WERI-Rb-1 (cell line): ENCODE results near the gene OTOG.

Source experiments
- DNase-seq: peaks from one replicate; pipeline ENCODE4 v3.0.0-alpha.2; 2020
- H3K27ac ChIP-seq: fragments of 250-450 bp; sonication (Bioruptor Pico); 2 replicates; pipeline ENCODE4 v1.5.1; 2020; ENCODE audit warnings: mild to moderate bottlenecking, moderate library complexity
- H3K27me3 ChIP-seq: fragments of 250-450 bp; sonication (Bioruptor Pico); 2 replicates; pipeline ENCODE4 v1.5.1; 2021; ENCODE audit warnings: mild to moderate bottlenecking, low read depth, moderate library complexity; ENCODE audit not compliant: insufficient read depth, severe bottlenecking
- H3K36me3 ChIP-seq: fragments of 250-450 bp; sonication (Bioruptor Pico); 2 replicates; pipeline ENCODE4 v1.5.1; 2020; ENCODE audit warnings: mild to moderate bottlenecking, moderate library complexity
- H3K4me3 ChIP-seq: 2 replicates; pipeline ENCODE4 v1.5.1; 2011; ENCODE audit warnings: low read depth, mild to moderate bottlenecking, control low read depth, low read length
- H3K9me3 ChIP-seq: fragments of 250-450 bp; sonication (Bioruptor Pico); 2 replicates; pipeline ENCODE4 v1.5.1; 2021; ENCODE audit warnings: mild to moderate bottlenecking, moderate library complexity; ENCODE audit not compliant: severe bottlenecking
- CTCF ChIP-seq: IDR thresholded peaks from 2 replicates; pipeline ENCODE4 v1.5.1; 2011; ENCODE audit warnings: low read depth, mild to moderate bottlenecking, control low read depth, inconsistent platforms, low read length

The OTOG gene

GRCh38 chr11:17508791-17509190, 38.3 kb upstream of the OTOG start:
- no peak for TF ChIP-seq CTCF
- Histone ChIP-seq H3K4me3 (no peak overlapping the region), H3K27ac (no peak overlapping the region)

GRCh38 chr11:17510507-17511206, 36.4 kb upstream of the OTOG start:
- Histone ChIP-seq H3K27me3 (no peaks in the 10 kb centered on the region), H3K4me3 (no peak overlapping the region), H3K36me3 (no peaks in the 10 kb centered on the region), H3K27ac (no peak overlapping the region; the same call in 1 of the 2 replicates), H3K9me3 (no peaks in the 10 kb centered on the region)
- no peak for TF ChIP-seq CTCF
- peak; percentile 41 for DNase-seq

More at GRCh38 chr11:17508791-17509190, 38.3 kb upstream of the OTOG start:
- DNase-seq = no peak
- Histone ChIP-seq H3K9me3 (no peaks in the 10 kb centered on the region), H3K27me3 (no peaks in the 10 kb centered on the region), H3K36me3 (no peaks in the 10 kb centered on the region)

- no peaks in the 10 kb centered on the region for H3K36me3 ChIP-seq
- no peaks in the 10 kb centered on the region for H3K27me3 ChIP-seq
- no peaks in the 10 kb centered on the region for H3K9me3 ChIP-seq
- TF ChIP-seq CTCF = no peak
- H3K27ac ChIP-seq = no peak overlapping the region
- peak; percentile 86 for DNase-seq
- no peak overlapping the region for H3K4me3 ChIP-seq
These were observed 35.5 kb upstream of the OTOG start for GRCh38 chr11:17511571-17511970.

- no peak overlapping the region for H3K27ac ChIP-seq
- no peak for DNase-seq
- H3K27me3 ChIP-seq = no peaks in the 10 kb centered on the region
- no peaks in the 10 kb centered on the region for H3K9me3 ChIP-seq
- H3K4me3 ChIP-seq = no peak overlapping the region
- no peak for TF ChIP-seq CTCF
- H3K36me3 ChIP-seq = no peaks in the 10 kb centered on the region
These were observed 35.0 kb upstream of the OTOG start for GRCh38 chr11:17512101-17512500.

- Histone ChIP-seq H3K4me3 (no peak overlapping the region), H3K27me3 (no peaks in the 10 kb centered on the region), H3K36me3 (no peaks in the 10 kb centered on the region), H3K27ac (no peak overlapping the region), H3K9me3 (no peaks in the 10 kb centered on the region)
- no peak for TF ChIP-seq CTCF
- no peak for DNase-seq
These were observed 33.2 kb upstream of the OTOG start for GRCh38 chr11:17513853-17514252.

GRCh38 chr11:17514476-17514875, 32.6 kb upstream of the OTOG start:
- no peak for TF ChIP-seq CTCF
- Histone ChIP-seq H3K27ac (no peak overlapping the region), H3K9me3 (no peaks in the 10 kb centered on the region), H3K36me3 (no peaks in the 10 kb centered on the region), H3K4me3 (no peak overlapping the region), H3K27me3 (no peaks in the 10 kb centered on the region)
- no peak for DNase-seq
